GM19455 (cell line): ENCODE results near the gene CTSK.
A peak's percentile ranks its signal among the peaks of the same experiment; 100 is the strongest.
"Not testable (repeated sequence)": the region's sequence is repeated elsewhere in the genome, so short reads cannot be mapped to it uniquely, and the experiment has no call there.

Source experiments
- ATAC-seq: cut with Tn5 transposase; IDR thresholded peaks from one replicate; pipeline ENCODE4 v1.9.1; 2021; ENCODE audit not compliant: unreplicated experiment

The CTSK gene

DNA sequence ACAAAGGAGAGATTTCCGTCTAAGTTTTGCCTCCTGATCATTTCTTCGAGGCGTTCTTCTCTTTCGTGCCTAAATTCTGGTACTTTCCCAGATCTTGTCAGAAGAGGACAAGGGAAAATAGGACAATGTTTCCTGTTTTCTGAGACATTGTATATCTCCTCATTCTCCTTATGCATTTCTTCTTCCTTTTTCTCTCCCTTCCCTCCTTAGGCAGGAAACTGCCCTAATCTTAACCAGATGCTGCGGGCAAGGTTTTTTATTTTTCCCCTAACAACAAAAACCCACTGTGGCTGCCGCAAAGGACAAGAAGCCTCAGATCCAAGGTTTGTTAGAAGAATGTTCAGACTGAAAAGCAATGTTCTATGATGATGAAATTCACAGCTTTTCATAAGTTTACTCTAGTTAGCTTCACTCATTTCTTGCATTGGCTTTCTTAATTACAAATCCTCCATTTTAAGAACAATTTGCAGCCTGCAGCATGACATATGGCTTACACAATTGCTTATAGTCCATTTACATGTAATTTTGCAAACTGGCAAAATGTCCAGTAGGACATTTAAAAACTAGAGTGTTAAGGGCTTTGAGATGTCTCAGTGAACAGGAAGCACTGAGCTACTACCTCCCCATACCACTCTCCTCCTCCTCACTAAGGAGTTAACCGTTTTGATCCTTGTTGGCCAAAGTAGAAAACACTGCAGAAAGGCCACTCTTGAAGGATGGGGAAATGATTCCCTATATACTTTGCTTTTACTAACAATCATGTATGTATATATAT is 624 bp downstream of the CTSK start:
- no peak for ATAC-seq

- no peak for ATAC-seq
Observed at GRCh38 chr1:150805899-150806298, 2.2 kb downstream of the CTSK start.

- no peak for ATAC-seq
Observed at GRCh38 chr1:150804671-150805070, 3.4 kb downstream of the CTSK start.

GRCh38 chr1:150799089-150799488 is 9.0 kb downstream of the CTSK start:
- ATAC-seq, result no peak

DNA sequence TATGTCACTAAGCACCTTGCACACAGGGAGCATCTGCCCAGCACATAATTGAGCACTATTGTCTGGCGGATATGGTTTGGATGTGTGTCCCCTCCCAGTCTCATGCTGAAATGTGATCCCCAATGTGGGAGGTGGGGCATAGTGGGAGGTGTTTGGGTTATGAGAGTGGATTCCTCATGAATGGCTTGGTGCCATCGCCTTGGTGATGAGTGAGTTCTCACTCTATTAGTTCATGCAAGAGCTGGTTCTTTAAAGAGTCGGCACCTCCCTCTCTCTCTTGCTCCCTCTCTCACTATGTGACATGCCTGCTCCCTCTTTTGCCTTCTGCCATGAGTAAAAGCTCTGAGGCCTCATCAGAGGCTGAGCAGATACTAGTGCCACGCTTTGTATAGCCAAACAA is 9.5 kb downstream of the CTSK start:
- ATAC-seq, result no peak

DNA sequence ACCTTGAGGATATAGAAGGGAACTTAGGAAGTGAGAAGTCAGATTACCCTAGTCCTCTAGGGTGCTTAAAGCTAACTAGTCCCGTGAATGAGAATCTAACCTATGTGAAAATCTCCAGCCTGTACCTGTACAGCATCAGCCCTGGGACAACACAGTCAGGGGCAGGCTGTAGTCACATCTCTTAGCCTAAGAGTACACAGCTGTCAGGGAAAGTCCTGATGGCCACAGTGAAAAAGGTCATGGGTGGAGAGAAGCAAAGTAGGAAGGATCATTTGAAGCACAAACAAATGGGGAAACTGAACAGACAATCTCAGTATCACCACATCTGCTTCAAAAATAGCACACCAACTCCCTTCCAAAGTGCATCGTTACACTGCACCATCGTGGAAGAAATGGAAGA is 11.7 kb downstream of the CTSK start:
- ATAC-seq, result no peak

- ATAC-seq, result not testable (repeated sequence)
Observed at GRCh38 chr1:150793778-150794177, 14.3 kb downstream of the CTSK start.

DNA sequence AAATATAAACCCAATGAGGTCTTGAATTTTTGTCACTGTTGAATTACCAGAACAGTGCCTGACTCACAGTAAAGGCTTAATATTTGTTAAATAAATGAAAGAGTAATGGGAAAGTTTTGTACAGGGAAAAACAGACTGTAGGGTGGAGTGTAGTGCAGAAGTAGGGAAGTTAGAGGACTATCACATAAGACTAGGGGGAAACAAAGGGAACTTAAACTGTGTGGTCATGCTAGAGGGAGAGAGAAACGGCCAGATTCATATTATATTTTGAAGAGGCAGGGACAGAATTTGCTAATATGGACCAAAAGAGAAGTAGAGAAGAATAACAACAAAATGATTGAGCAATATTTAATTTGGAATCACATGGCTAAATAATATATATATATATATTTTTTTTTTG is 14.8 kb downstream of the CTSK start:
- no peak for ATAC-seq

GRCh38 chr1:150791585-150791984 is 16.5 kb downstream of the CTSK start:
- no peak for ATAC-seq

GRCh38 chr1:150789396-150789795 is 18.7 kb downstream of the CTSK start:
- ATAC-seq, result no peak

GRCh38 chr1:150788946-150789345 is 19.1 kb downstream of the CTSK start:
- ATAC-seq, result no peak

GRCh38 chr1:150787455-150787854 is 20.6 kb downstream of the CTSK start:
- ATAC-seq, result no peak

- no peak for ATAC-seq
Observed at GRCh38 chr1:150780510-150780909, 27.6 kb downstream of the CTSK start.

- ATAC-seq, result no peak
Observed at GRCh38 chr1:150778409-150778808, 29.7 kb downstream of the CTSK start.

DNA sequence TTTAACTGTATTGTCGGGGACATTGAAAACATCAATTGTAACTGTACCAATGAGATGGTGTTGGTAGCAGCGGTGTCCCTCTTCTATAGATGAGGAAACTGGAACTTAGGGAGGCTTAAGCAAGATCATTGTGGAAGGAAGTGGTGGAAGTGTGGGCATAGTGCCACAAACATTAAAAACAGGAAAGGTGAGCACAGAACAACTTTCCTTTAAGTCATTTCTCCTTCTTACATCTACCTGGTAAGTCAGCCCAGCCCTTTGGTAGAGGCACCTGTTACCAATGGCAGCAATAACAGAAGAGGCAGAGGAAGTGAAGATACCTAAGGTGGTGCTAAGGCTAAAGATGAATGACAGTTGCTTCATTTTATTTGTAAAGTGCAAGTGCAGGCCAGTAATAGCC is 30.5 kb downstream of the CTSK start:
- no peak for ATAC-seq

GRCh38 chr1:150775931-150776505 is 32.0 kb downstream of the CTSK start:
- ATAC-seq, result not testable (repeated sequence)

GRCh38 chr1:150775276-150775675 is 32.8 kb downstream of the CTSK start:
- no peak for ATAC-seq

GRCh38 chr1:150772326-150772725 is 35.7 kb downstream of the CTSK start:
- no peak for ATAC-seq

DNA sequence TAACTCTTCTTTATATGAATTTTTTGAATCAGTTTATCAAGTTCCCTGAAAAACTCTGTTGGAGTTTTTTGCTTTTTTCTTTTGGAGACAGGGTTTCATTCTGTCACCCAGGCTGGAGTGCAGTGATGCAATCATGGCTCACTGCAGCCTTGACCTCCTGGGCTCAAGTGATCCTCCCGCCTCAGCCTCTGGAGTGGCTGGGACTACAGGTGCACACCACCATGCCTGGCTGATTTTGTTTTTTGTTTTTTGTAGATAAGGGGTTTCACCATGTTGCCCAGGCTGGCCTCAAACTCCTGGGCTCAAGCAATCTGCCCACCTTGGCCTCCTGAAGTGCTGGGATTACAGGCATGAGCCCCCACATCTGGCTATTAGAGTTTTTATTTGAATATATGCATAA is 40.4 kb downstream of the CTSK start:
- not testable (repeated sequence) for ATAC-seq

DNA sequence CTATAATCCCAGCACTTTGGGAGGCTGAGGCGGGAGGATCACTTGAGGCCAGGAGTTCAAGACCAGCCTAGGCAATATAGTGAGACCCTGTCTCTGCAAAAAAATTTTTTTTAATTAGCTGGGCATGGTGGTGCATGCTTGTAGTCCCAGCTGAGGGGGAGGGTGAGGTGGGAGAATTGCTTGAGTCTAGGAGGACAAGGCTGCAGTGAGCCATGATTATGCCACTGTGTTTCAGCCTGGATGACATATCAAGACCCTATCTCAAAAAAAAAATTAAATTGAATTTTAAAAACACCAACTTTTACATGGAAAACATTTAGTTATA is 42.1 kb downstream of the CTSK start:
- not testable (repeated sequence) for ATAC-seq

- peak; percentile 89 for ATAC-seq
Observed at GRCh38 chr1:150765296-150765976, 42.6 kb downstream of the CTSK start, which contains the start of gene CTSS. TSS of gene CTSS (minus strand) at chr1:150765778. CDS start at chr1:150764763, 1,015 bp downstream.

GRCh38 chr1:150764617-150765101 is 43.4 kb downstream of the CTSK start:
- no peak for ATAC-seq
